Kidney epithelial cell (primary cell): Measurements from ENCODE around the gene DHRSX. TPM values are rescaled to one million over a fixed set of nuclear protein-coding genes. Genes with fewer than 3 reads are reported as not detected.

Experiments
- DNase-seq: peaks from one replicate; pipeline ENCODE4 v3.0.0-alpha.2; 2010; ENCODE audit warnings: low read depth
- H3K27me3 ChIP-seq: 2 replicates; pipeline ENCODE4 v1.6.0; 2011; ENCODE audit warnings: low read length; ENCODE audit not compliant: control insufficient read depth, insufficient read depth
- H3K36me3 ChIP-seq: 2 replicates; pipeline ENCODE4 v1.5.1; 2011; ENCODE audit warnings: low read length; ENCODE audit not compliant: control insufficient read depth, insufficient read depth
- H3K4me3 ChIP-seq: 2 replicates; pipeline ENCODE4 v1.5.1; 2011; ENCODE audit warnings: low read depth, mild to moderate bottlenecking, control low read depth, low read length
- CTCF ChIP-seq: IDR thresholded peaks from 2 replicates; pipeline ENCODE4 v1.5.1; 2011; ENCODE audit warnings: mild to moderate bottlenecking, moderate library complexity, low read length, control low read depth, inconsistent platforms; ENCODE audit not compliant: insufficient read depth, poor library complexity, severe bottlenecking
- total RNA-seq: library from RNA; depleted of rRNA; stranded (reverse); fragments of >200 nt; gene quantifications from 2 replicates; pipeline ENCODE4 v1.2.3, GENCODE V29; 2015

The DHRSX gene
- total RNA-seq, 1 donor from 2014 or later: 31.2 TPM

DNA sequence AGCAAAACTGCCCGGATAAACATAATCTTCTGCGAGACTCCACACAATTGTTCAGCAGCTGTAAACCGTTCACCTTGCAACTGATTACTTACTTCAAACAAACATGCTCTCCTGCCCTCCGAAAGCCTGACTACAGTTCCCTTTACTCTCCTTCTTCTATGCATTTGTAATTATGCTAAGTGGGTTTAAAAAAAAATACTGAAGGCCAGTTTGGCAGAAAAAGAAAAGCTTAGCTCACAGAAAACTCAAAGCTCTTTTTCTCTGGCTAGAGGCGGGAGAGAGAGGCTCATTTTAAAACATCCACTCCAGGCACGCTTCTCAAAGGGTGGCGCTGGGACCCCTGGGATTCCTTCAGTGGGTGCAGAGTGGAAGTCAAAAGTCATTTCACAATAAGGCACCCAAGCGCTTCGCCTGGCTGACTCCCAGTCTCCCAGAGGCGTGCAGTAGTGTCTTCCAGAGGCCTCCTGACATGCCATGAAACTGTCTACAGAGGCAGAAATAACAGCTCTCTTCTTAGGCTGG, 1.9 kb downstream of the DHRSX start:
- DNase-seq: no peak
- H3K4me3 ChIP-seq: peak overlapping the region; percentile 11
- no peaks in the 10 kb centered on the region for H3K27me3 ChIP-seq
- H3K36me3 ChIP-seq: no peaks in the 10 kb centered on the region
- TF ChIP-seq CTCF: no peak

DNA sequence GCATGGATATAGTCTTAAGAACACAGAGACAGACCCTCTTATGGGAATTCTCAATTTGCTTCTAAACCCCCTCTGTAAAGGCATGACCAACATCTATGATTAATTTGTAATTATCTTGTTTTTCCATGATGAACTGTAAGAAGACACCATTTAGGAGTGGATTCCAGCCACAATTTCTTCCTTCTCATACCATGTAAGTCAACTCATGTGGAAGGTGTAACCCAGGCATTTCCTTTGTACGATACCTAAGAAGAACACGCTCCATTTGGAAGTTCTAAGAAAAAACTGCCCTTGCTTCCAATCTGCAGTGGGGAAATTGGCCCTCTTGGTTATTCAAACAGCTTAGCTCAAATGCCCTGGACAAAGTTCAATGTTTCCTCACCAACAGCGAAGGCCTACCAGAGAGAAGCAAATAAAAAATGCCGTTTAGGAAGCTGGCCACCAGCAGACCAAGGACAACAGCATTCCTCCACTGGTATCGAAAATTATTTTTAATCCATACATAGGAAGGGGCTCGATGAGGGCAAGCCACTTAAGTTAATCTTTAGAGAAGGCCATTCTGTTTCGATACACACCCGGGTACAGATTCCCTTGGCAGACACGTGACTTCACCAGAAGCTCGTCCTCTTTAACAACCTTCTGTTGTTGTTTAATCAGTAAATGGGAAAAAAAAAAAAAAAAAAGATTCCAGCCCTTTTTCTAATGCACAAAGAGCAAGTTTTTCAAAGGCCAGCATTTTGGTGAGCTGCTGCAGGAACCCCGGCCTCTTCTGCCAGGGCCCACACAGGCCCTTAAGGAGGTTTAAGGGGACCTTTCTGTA, 2.6 kb downstream of the DHRSX start:
- Histone ChIP-seq H3K36me3 (no peaks in the 10 kb centered on the region), H3K4me3 (no peak overlapping the region), H3K27me3 (no peaks in the 10 kb centered on the region)
- no peak for DNase-seq
- no peak for TF ChIP-seq CTCF

DNA sequence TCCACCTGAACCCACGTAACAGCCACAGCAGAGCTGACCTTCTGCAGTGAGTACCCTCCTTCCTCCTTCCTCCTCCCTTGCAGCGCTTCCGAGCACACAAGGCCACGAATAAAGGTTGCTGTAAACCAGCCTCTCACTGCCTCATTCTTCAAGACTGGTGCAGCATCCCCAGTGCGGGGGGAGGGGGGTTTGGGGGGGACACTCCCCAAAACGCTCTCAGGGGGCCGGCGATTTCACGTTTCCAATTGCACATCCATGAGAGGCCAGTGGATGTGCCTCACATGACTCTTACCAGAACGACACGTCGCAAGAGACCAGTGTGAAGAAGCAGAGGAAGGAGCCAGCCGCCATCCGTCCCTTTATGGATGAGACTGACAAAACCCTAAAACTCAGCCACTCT, 5.2 kb downstream of the DHRSX start:
- Histone ChIP-seq H3K36me3 (no peaks in the 10 kb centered on the region), H3K4me3 (no peak overlapping the region), H3K27me3 (no peaks in the 10 kb centered on the region)
- DNase-seq: no peak
- no peak for TF ChIP-seq CTCF

GRCh38 chrX:2492531-2493218, 8.1 kb downstream of the DHRSX start:
- H3K36me3 ChIP-seq: peaks cover 3% of the 10 kb centered on the region
- no peaks in the 10 kb centered on the region for H3K27me3 ChIP-seq
- H3K4me3 ChIP-seq: no peak overlapping the region
- TF ChIP-seq CTCF: no peak
- DNase-seq: no peak

DNA sequence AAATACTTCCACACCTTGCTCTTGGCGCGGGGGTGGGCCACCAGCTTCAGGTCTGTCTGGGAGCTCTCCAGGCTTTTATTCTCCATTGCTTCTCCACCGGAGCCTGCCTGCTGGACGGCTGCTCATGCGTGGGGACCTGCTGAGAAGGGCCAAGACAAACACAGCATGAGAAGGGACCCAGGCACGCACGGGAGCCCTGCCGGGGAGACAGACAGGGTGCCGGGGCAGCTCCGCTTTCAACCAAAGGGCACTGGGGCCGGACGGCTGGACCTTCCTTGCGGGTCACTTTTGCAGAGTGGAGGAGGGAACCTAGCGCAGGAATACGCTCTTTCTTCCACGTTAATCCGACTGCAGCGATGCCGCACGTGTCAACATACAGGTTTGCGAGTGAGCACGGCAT, 10.1 kb downstream of the DHRSX start:
- DNase-seq: no peak
- TF ChIP-seq CTCF: no peak
- peaks cover 3% of the 10 kb centered on the region for H3K36me3 ChIP-seq

More for the DNA sequence above, 10.1 kb downstream of the DHRSX start:
- Histone ChIP-seq H3K27me3 (no peaks in the 10 kb centered on the region), H3K4me3 (no peak overlapping the region)
